ENCODE data around the gene PPFIA4.
"Not testable (repeated sequence)": the region's sequence is repeated elsewhere in the genome, so short reads cannot be mapped to it uniquely, and the experiment has no call there.

PPFIA4 gene

GRCh38 chr1:203017692-203018091 is 8.6 kb upstream of the PPFIA4 start:
- no peak for DNase-seq

GRCh38 chr1:203022855-203023254 is 3.4 kb upstream of the PPFIA4 start:
- not testable (repeated sequence) for DNase-seq

- no peak for DNase-seq
Observed at GRCh38 chr1:203025686-203026030, 633 bp upstream of the PPFIA4 start.

- peak; percentile 10 for DNase-seq
Observed at GRCh38 chr1:203026666-203027663, 674 bp downstream of the PPFIA4 start.

GRCh38 chr1:203028067-203028783 is 1.9 kb downstream of the PPFIA4 start:
- peak; percentile 4 for DNase-seq

GRCh38 chr1:203028784-203029553 is 2.7 kb downstream of the PPFIA4 start:
- DNase-seq: peak; percentile 7

- no peak for DNase-seq
Observed at GRCh38 chr1:203031467-203031866, 5.2 kb downstream of the PPFIA4 start.

GRCh38 chr1:203033287-203033686 is 7.0 kb downstream of the PPFIA4 start:
- DNase-seq: no peak

GRCh38 chr1:203033917-203034316 is 7.6 kb downstream of the PPFIA4 start:
- DNase-seq: no peak

- DNase-seq: peak; percentile 4
Observed at GRCh38 chr1:203034422-203035110, 8.3 kb downstream of the PPFIA4 start.

GRCh38 chr1:203035111-203036000 is 9.1 kb downstream of the PPFIA4 start:
- peak; percentile 11 for DNase-seq

- DNase-seq: peak; percentile 17
Observed at GRCh38 chr1:203036135-203036534, 9.8 kb downstream of the PPFIA4 start.

- DNase-seq: peak; percentile 14
Observed at GRCh38 chr1:203036537-203036936, 10.2 kb downstream of the PPFIA4 start.

GRCh38 chr1:203037509-203038190 is 11.4 kb downstream of the PPFIA4 start:
- peak; percentile 7 for DNase-seq

GRCh38 chr1:203038217-203038741 is 12.0 kb downstream of the PPFIA4 start:
- peak; percentile 31 for DNase-seq

GRCh38 chr1:203038891-203039608 is 12.8 kb downstream of the PPFIA4 start:
- DNase-seq: peak; percentile 58

GRCh38 chr1:203039609-203040512 is 13.6 kb downstream of the PPFIA4 start:
- DNase-seq: no peak

GRCh38 chr1:203040513-203041275 is 14.4 kb downstream of the PPFIA4 start:
- DNase-seq: no peak

Data from 8988T (cell line).